Peyer's patch (tissue), 4 donors: ENCODE results near the gene SHB. TPM values are rescaled to one million over a fixed set of nuclear protein-coding genes. Genes with fewer than 3 reads are reported as not detected.

Experiments used
- DNase-seq, 3 donors: peaks; one replicate each; pipeline ENCODE4 v3.0.0-alpha.2; 2017 to 2019
- H3K27ac ChIP-seq, 4 donors: fragments of 200-600 bp; sonication (generic); one replicate each; pipeline ENCODE4 v1.5.1; 2016 to 2019
- H3K27me3 ChIP-seq, 2 donors: fragments of 200-600 bp; sonication (generic); one replicate each; pipeline ENCODE4 v1.5.1; 2019
- H3K36me3 ChIP-seq, 3 donors: fragments of 200-600 bp; sonication (generic); one replicate each; pipeline ENCODE4 v1.5.1; 2016 to 2019
- H3K4me1 ChIP-seq, 4 donors: fragments of 200-600 bp; sonication (generic); one replicate each; pipeline ENCODE4 v1.5.1; 2016 to 2019
- H3K4me3 ChIP-seq, 4 donors: fragments of 200-600 bp; sonication (generic); 1 replicate in 3 of 4; 2 replicates in 1 of 4; pipeline ENCODE4 v1.5.1; 2016 to 2019; ENCODE audit warnings: mild to moderate bottlenecking in 1 of 4
- H3K9me3 ChIP-seq, 4 donors: fragments of 200-600 bp; sonication (generic); one replicate each; pipeline ENCODE4 v1.5.1; 2016 to 2019; ENCODE audit warnings: mild to moderate bottlenecking in 1 of 4
- POLR2A ChIP-seq, 2 donors: fragments of 450-650 bp; IDR thresholded peaks; one replicate each; pipeline ENCODE4 v1.5.1; 2017; ENCODE audit warnings: antibody characterized with exemption in 2 of 2, mild to moderate bottlenecking in 2 of 2, moderate library complexity in 2 of 2
- total RNA-seq, 4 donors: library from RNA; depleted of rRNA; stranded (reverse); fragments of >200 nt; gene quantifications; one replicate each; pipeline ENCODE4 v1.1.0, GENCODE V29; 2016
- TF ChIP-seq, protein P1 (sequence below), 6 experiments: fragments of 450-650 bp in 4 of 6; fragments of 200-600 bp in 2 of 6; sonication (generic) in 1 of 6; IDR thresholded peaks; one replicate each; pipeline ENCODE4 v1.5.1; 2017 to 2019; ENCODE audit warnings: antibody characterized with exemption in 6 of 6, mild to moderate bottlenecking in 3 of 6, moderate library complexity in 1 of 6

The SHB gene
- total RNA-seq, 4 donors from 2014 or later: 14.5 to 31.1 (median 25.6) TPM

DNA sequence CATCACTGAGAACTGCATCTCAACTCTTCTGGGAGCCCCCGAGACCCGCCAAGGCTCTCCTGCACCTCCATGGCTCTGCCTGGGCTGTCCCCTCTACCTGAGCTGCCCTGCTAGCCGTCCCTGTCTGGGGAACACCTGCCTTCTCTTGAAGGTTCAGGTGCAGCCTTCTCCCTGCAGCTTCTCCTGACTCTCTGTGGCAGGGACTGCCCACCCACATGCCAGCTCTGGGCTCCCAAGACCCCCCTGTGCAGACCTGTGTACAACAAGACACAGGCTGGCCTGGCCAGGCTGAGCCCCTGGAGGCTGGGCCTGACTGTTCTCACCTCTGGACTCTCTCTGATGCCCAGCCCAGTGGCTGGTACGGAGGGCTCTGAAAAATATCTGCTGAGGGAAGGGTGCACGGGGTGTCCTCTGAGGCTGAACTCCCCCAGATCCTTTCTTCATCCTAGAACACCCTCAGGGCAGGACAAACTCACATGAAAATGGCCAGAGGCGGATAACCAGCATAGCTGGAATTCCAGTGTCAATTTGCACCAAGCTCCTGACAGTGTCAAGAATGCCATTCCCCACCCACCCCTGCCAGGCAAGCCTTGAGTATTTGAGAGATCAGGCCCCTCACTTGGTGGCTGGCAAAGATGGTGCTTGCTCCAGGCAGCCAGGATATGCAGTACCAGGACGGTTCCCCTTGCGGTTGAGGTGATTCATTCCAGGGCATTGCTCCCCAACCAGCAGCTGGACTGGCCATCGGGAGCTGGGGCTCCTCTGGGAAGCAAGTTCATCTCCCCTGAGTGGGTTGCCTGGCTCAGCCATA is 124.2 kb downstream of the SHB start:
- Histone ChIP-seq H3K4me1 (no peaks in the 10 kb centered on the region), H3K27ac (no peak overlapping the region), H3K36me3 (peaks cover 0 to 45% (median 0%) of the 10 kb centered on the region in 3 donors), H3K27me3 (no peaks in the 10 kb centered on the region), H3K9me3 (no peaks in the 10 kb centered on the region), H3K4me3 (no peak overlapping the region)
- DNase-seq: no peak
- TF ChIP-seq POLR2A (IDR thresholded peaks at IDR 0.05): no peak
- TF ChIP-seq, protein P1, sequence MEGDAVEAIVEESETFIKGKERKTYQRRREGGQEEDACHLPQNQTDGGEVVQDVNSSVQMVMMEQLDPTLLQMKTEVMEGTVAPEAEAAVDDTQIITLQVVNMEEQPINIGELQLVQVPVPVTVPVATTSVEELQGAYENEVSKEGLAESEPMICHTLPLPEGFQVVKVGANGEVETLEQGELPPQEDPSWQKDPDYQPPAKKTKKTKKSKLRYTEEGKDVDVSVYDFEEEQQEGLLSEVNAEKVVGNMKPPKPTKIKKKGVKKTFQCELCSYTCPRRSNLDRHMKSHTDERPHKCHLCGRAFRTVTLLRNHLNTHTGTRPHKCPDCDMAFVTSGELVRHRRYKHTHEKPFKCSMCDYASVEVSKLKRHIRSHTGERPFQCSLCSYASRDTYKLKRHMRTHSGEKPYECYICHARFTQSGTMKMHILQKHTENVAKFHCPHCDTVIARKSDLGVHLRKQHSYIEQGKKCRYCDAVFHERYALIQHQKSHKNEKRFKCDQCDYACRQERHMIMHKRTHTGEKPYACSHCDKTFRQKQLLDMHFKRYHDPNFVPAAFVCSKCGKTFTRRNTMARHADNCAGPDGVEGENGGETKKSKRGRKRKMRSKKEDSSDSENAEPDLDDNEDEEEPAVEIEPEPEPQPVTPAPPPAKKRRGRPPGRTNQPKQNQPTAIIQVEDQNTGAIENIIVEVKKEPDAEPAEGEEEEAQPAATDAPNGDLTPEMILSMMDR (IDR thresholded peaks at IDR 0.05): no peak

DNA sequence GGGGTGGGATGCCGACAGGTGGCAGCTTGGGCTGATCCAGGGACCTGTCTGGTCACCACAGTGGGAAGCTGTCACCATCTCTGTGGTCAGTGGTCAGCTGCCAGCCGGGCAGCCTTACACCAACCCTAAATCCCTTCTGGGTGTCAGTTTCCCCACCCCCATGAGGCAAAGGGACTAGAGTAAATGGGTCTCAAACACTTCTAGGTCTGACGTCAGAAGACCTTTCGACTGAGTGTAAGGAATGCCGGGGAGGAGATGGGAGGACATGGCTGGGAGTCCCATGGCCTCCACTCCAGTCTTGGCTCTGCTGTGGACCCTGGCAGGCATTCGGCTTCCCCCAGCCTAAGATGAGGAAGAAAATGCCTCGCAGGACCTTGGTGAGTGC is 124.8 kb downstream of the SHB start:
- no peaks in the 10 kb centered on the region for H3K27me3 ChIP-seq
- TF ChIP-seq, protein P1 (IDR thresholded peaks at IDR 0.05): no peak
- TF ChIP-seq POLR2A (IDR thresholded peaks at IDR 0.05): no peak
- no peaks in the 10 kb centered on the region for H3K4me1 ChIP-seq
- DNase-seq: no peak
- no peak overlapping the region for H3K27ac ChIP-seq
- no peak overlapping the region for H3K4me3 ChIP-seq
- H3K9me3 ChIP-seq: no peaks in the 10 kb centered on the region
- peaks cover 0 to 45% (median 0%) of the 10 kb centered on the region in 3 donors for H3K36me3 ChIP-seq

DNA sequence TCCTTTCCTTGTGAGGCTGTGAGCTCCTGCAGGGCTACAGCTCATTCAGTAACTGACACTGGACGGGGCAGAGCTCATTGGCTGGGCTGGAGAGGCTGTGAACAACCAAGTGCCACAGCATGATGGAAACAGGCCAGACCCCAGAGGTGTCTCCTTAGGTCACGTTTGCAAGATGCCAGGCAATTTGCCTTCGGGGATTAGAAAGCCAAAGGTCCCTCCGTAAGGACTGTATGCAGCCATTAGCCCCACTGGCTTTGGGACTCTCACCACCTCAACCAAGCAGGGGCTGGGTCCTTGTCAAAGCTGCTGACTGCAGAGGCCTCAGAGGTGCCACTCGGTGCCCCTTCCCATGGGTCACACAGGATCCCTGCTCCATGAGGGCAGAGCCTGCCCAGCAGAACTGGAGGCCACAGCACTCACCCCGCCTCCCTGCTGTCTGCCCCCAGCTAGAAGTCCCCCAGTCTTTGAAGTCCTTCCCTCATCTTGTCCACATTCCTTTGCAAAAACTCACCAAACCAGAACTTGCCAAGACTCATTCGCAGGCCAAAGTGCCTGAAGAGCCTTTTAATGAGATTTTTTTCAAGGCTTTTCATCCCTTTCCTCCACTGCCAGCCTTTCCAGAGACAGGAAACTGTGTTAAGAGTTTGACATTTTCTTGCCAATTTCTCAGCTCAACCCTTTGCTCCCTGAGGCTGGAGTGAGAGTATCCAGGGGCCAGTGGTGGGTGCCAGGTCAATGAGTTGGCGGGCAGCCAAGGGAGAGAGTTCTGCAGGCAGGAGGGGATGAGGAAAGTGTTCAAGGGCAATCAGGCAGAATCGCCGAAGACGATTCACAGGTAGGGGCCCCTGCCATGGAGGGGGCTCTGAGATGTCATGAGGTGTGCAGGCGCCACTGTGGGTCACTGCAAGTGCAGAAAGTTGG is 125.4 kb downstream of the SHB start:
- no peak for TF ChIP-seq POLR2A (IDR thresholded peaks at IDR 0.05)
- TF ChIP-seq, protein P1 (IDR thresholded peaks at IDR 0.05): no peak
- DNase-seq: no peak

DNA sequence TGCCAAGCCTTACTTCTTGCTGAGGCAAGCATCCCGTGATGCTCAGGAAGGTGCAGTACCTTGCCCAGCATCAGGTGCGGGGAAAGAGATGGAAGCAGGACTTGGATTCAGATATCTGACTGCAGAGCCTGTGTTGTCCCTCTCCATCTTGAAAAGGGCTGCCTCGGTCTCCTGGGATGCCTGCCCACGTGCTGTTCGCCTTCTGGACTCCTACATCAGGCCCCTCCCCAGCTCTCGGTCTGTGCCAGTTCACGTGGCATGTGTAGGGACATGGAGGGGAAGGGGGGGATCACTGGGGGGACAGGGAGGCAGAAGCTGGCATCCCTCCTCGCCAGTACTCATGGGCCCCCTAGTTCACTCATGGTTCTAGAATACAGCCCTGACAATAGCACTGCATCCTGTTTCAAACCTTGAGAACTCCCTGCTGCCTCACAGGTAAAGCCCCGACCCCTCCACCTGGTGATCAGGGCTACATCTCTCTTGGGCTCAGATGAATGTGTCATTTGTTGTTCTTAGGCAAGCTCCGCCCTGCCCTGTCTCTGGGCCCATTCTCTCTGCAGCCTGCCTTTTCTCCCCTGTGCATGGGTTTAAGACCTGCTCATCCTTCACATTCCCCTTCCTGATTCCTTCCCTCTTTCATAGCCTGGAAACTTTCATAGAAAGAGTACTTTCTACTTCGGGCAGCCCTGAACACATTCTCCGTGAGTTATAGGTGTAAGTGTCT is 126.2 kb downstream of the SHB start:
- no peak overlapping the region for H3K27ac ChIP-seq
- TF ChIP-seq, protein P1 (IDR thresholded peaks at IDR 0.05): no peak
- no peak for TF ChIP-seq POLR2A (IDR thresholded peaks at IDR 0.05)
- peaks cover 0 to 8% (median 0%) of the 10 kb centered on the region in 4 donors for H3K4me1 ChIP-seq
- H3K36me3 ChIP-seq: peaks cover 0 to 42% (median 0%) of the 10 kb centered on the region in 3 donors
- H3K9me3 ChIP-seq: no peaks in the 10 kb centered on the region
- H3K27me3 ChIP-seq: no peaks in the 10 kb centered on the region
- H3K4me3 ChIP-seq: no peak overlapping the region
- DNase-seq: no peak

More for the DNA sequence above, 125.4 kb downstream of the SHB start:
- Histone ChIP-seq H3K27ac (no peak overlapping the region), H3K27me3 (no peaks in the 10 kb centered on the region), H3K4me1 (peaks cover 0 to under 1% (median 0%) of the 10 kb centered on the region in 4 donors), H3K9me3 (no peaks in the 10 kb centered on the region), H3K4me3 (no peak overlapping the region), H3K36me3 (peaks cover 0 to 49% (median 0%) of the 10 kb centered on the region in 3 donors)

DNA sequence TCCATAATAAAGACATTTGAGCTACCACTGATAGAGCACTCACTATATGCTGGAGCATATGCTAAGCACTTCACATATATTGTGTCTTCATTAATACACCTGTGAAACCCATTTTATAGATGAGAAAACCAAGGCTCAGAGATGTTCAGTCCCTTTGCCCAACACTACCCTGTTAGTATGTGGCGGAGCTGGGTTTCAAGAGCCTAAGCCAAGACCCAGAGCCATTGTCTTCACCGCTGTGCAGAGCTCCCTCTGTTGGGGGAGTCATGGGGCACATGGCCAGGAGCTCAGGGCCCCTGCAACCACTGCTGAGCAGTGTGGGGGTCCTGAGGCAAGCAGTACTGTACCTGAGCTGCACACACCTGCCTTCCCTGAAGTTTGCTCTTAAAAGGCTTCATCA is 127.8 kb downstream of the SHB start:
- Histone ChIP-seq H3K9me3 (no peaks in the 10 kb centered on the region), H3K4me1 (peaks cover 0 to 10% (median 0%) of the 10 kb centered on the region in 4 donors), H3K36me3 (peaks cover 0 to 28% (median 0%) of the 10 kb centered on the region in 3 donors), H3K27ac (no peak overlapping the region), H3K4me3 (no peak overlapping the region), H3K27me3 (no peaks in the 10 kb centered on the region)
- no peak for DNase-seq
- TF ChIP-seq, protein P1 (IDR thresholded peaks at IDR 0.05): no peak
- TF ChIP-seq POLR2A (IDR thresholded peaks at IDR 0.05): no peak
